Measurements from ENCODE around the gene EPB41. TPM values are rescaled to one million over a fixed set of nuclear protein-coding genes. Genes with fewer than 3 reads are reported as not detected.

Gene EPB41
- polyA plus RNA-seq, 2 of the 4 experiments (the other 2 are of a cell fraction): 4.9 to 12.8 TPM

- POLR2A ChIA-PET: no interaction called here
- H3K9me3 ChIP-seq: no peaks in the 10 kb centered on the region
- WGBS (ENCODE audit: missing lambda C conversion rate): 48% methylated on average over 1 of the region's 1 CpG
- 0 out of 3 replicates have a peak, but pooled peaks cover 2% of the 10 kb centered on the region for H3K4me1 ChIP-seq
- FAIRE-seq (no peak), DNase-seq (ENCODE audit: low read depth in 1 of 2, low spot score in 1 of 2) (no peak), ATAC-seq (no peak)
- H3K4me2 ChIP-seq: no peak overlapping the region
- no peak overlapping the region for H3K4me3 ChIP-seq
- TF ChIP-seq RFX5 (IDR thresholded peaks at IDR 0.05) (no peak), ESRRA (IDR thresholded peaks at IDR 0.05; ENCODE audit: borderline replicate concordance, low read length) (no peak), NFE2L2 (conservative IDR thresholded peaks at IDR 0.05; ENCODE audit: low read length) (peak; percentile 74), HEYL (CRISPR knock-in tag; IDR thresholded peaks at IDR 0.05) (no peak), MAFK (IDR thresholded peaks at IDR 0.05; ENCODE audit: partially characterized antibody) (peak; percentile 86)
- CTCF ChIA-PET: interaction anchor here (0.6 kb wide), 1 partner anchor 1102 kb away, joined by 3 read pairs; no protein-coding TSS in a partner anchor
- peak overlapping the region in 1 of 2 experiments; percentile 46; a peak in 1 of 6 replicates for H3K27ac ChIP-seq
Observed at GRCh38 chr1:28950006-28950405, 35.6 kb downstream of the EPB41 start.

- CTCF ChIA-PET: no interaction called here
- TF ChIP-seq ZFP36 (IDR thresholded peaks at IDR 0.05; ENCODE audit: borderline replicate concordance, partially characterized antibody) (no peak), HOXB13 (CRISPR knock-in tag; IDR thresholded peaks at IDR 0.05; ENCODE audit: low read depth) (no peak), FOSB (CRISPR knock-in tag; IDR thresholded peaks at IDR 0.05) (no peak), KDM1A (IDR thresholded peaks at IDR 0.05; ENCODE audit: low read depth) (no peak)
- no peak for FAIRE-seq
Observed at GRCh38 chr1:28950449-28950848, 36.1 kb downstream of the EPB41 start.

GRCh38 chr1:28954126-28954726, 39.9 kb downstream of the EPB41 start:
- 50% methylated on average over 2 of the region's 2 CpGs for WGBS (ENCODE audit: missing lambda C conversion rate)
- ATAC-seq (no peak), DNase-seq (ENCODE audit: low read depth in 1 of 2, low spot score in 1 of 2) (no peak)

More at GRCh38 chr1:28950449-28950848, 36.1 kb downstream of the EPB41 start:
- Histone ChIP-seq H3K4me1 (0 out of 3 replicates have a peak, but pooled peaks cover 2% of the 10 kb centered on the region), H3K4me3 (no peak overlapping the region), H3K4me2 (no peak overlapping the region), H3K9me3 (no peaks in the 10 kb centered on the region), H3K27ac (no peak overlapping the region; a peak in 1 of 6 replicates)
- ATAC-seq (no peak), DNase-seq (ENCODE audit: low read depth in 1 of 2, low spot score in 1 of 2) (no peak)
- POLR2A ChIA-PET: no interaction called here

More at GRCh38 chr1:28954126-28954726, 39.9 kb downstream of the EPB41 start:
- Histone ChIP-seq H3K4me3 (no peak overlapping the region), H3K4me2 (no peak overlapping the region), H3K27ac (no peak overlapping the region), H3K4me1 (0 out of 3 replicates have a peak, but pooled peaks cover 2% of the 10 kb centered on the region), H3K9me3 (no peaks in the 10 kb centered on the region)
- POLR2A ChIA-PET: no interaction called here
- CTCF ChIA-PET: interaction anchor here (1.0 kb wide), 1 partner anchor 9 kb away, joined by 3 read pairs; no protein-coding TSS in a partner anchor
- FAIRE-seq: no peak
- no peak for TF ChIP-seq REST (IDR thresholded peaks at IDR 0.05)
- TF ChIP-seq ZC3H11A (IDR thresholded peaks at IDR 0.05): no peak
- TF ChIP-seq MAFK (IDR thresholded peaks at IDR 0.05; ENCODE audit: partially characterized antibody): no peak
- no peak for TF ChIP-seq HDAC2 (IDR thresholded peaks at IDR 0.05)
- TF ChIP-seq CBX2 (IDR thresholded peaks at IDR 0.05; ENCODE audit: borderline replicate concordance, low read depth): no peak
- no peak for TF ChIP-seq FOSL2 (IDR thresholded peaks at IDR 0.05)
- TF ChIP-seq FOSL2 (CRISPR knock-in tag; IDR thresholded peaks at IDR 0.05): no peak
- TF ChIP-seq NPAS2 (CRISPR knock-in tag; IDR thresholded peaks at IDR 0.05; ENCODE audit: borderline replicate concordance): no peak
- no peak for TF ChIP-seq JUN (IDR thresholded peaks at IDR 0.05)
- no peak for TF ChIP-seq CEBPB (IDR thresholded peaks at IDR 0.05)
- no peak for TF ChIP-seq JUNB (IDR thresholded peaks at IDR 0.05)
- TF ChIP-seq RNF2 (IDR thresholded peaks at IDR 0.05; ENCODE audit: borderline replicate concordance, low read depth): no peak
- no peak for TF ChIP-seq RAD21 (conservative IDR thresholded peaks at IDR 0.05 in 1 of 2, IDR thresholded peaks at IDR 0.05 in 1 of 2)
- no peak for TF ChIP-seq EHF (CRISPR knock-in tag; IDR thresholded peaks at IDR 0.05)
- no peak for TF ChIP-seq POLR2AphosphoS2 (conservative IDR thresholded peaks at IDR 0.05; ENCODE audit: low read length)

Data from A549 (cell line).